Brain microvascular endothelial cell (primary cell): Measurements from ENCODE around the gene KRT36.

Source experiments
- DNase-seq: peaks from one replicate; pipeline ENCODE4 v3.0.0-alpha.2; 2020
- H3K27ac ChIP-seq: fragments of 250-450 bp; sonication (Bioruptor Pico); 2 replicates; pipeline ENCODE4 v1.5.1; 2020; ENCODE audit warnings: mild to moderate bottlenecking, moderate library complexity
- H3K27me3 ChIP-seq: fragments of 250-450 bp; sonication (Bioruptor Pico); replicated peaks from 2 replicates; pipeline ENCODE4 v1.5.1; 2020; ENCODE audit warnings: mild to moderate bottlenecking
- H3K36me3 ChIP-seq: fragments of 250-450 bp; sonication (Bioruptor Pico); replicated peaks from 2 replicates; pipeline ENCODE4 v1.5.1; 2020; ENCODE audit warnings: mild to moderate bottlenecking
- H3K4me3 ChIP-seq: 2 replicates; pipeline ENCODE4 v1.5.1; 2011; ENCODE audit warnings: low read depth, mild to moderate bottlenecking, control low read depth, low read length, moderate library complexity
- CTCF ChIP-seq: IDR thresholded peaks from 2 replicates; pipeline ENCODE4 v1.5.1; 2011; ENCODE audit warnings: low read depth, mild to moderate bottlenecking, moderate library complexity, low read length, control low read depth, inconsistent platforms; ENCODE audit errors: missing control alignments
- in situ Hi-C: cut with HindIII; loops from 2 replicates; pipeline ENCODE4 v1.10.0; 2017; ENCODE audit warnings: low sequenced_read_pairs, low pct_ligation_motif_present

Gene KRT36

GRCh38 chr17:41516147-41516829, 26.6 kb upstream of the KRT36 start:
- Histone ChIP-seq H3K27ac (no peak overlapping the region), H3K4me3 (no peak overlapping the region), H3K36me3 (no peaks in the 10 kb centered on the region), H3K27me3 (no peaks in the 10 kb centered on the region)
- in situ Hi-C loops, result no loop called here
- no peak for DNase-seq
- TF ChIP-seq CTCF, result no peak

DNA sequence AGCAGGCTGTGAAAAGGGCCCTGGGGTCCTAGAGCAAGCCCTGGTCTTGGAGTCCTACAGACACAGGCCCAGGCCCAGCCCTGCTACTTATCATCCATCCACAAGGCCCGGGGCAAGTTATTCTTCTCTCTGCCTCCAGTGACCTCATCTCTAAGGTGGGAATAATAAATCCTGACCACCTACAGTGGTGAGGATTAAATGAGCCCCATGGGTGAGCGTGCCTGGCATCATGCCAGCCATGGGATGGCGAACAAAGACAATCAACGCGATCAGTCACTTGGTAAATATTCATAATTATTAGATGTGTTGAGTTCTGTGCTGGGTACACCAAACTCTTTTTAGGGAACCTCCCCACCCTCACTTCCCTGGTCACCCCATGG, 23.4 kb upstream of the KRT36 start:
- Histone ChIP-seq H3K27me3 (no peaks in the 10 kb centered on the region), H3K4me3 (no peak overlapping the region), H3K27ac (no peak overlapping the region), H3K36me3 (no peaks in the 10 kb centered on the region)
- in situ Hi-C loops, result no loop called here
- no peak for DNase-seq
- TF ChIP-seq CTCF, result no peak

- TF ChIP-seq CTCF, result no peak
- no peaks in the 10 kb centered on the region for H3K27me3 ChIP-seq
- DNase-seq, result no peak
- H3K36me3 ChIP-seq, result no peaks in the 10 kb centered on the region
- no peak overlapping the region for H3K27ac ChIP-seq
- H3K4me3 ChIP-seq, result no peak overlapping the region
- in situ Hi-C loops, result no loop called here
Observed at GRCh38 chr17:41512546-41513167, 22.9 kb upstream of the KRT36 start.

DNA sequence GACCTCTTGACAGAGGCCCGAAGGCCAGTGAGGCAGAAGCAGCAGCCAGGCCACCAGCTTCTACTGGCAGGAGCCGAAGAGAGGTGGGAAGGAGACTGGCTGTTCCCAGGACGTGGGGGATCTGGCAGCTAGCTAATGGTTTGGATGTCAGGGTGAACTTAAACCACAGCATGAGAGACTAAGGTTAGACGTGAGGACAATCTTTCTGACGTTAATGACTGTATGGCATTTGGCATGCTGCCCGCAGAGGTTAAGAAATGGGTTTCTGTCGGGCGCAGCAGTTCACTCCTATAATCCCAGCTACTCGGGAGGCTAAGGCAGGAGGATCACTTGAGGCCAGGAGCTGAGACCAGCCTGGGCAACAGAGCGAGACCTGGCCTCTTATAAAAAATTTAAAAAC, 22.0 kb upstream of the KRT36 start:
- in situ Hi-C loops, result no loop called here
- Histone ChIP-seq H3K27ac (no peak overlapping the region), H3K27me3 (no peaks in the 10 kb centered on the region), H3K4me3 (no peak overlapping the region), H3K36me3 (no peaks in the 10 kb centered on the region)
- no peak for DNase-seq
- TF ChIP-seq CTCF, result no peak

GRCh38 chr17:41511116-41511515, 21.4 kb upstream of the KRT36 start:
- Histone ChIP-seq H3K36me3 (no peaks in the 10 kb centered on the region), H3K27ac (no peak overlapping the region), H3K4me3 (no peak overlapping the region), H3K27me3 (no peaks in the 10 kb centered on the region)
- in situ Hi-C loops, result no loop called here
- DNase-seq, result no peak
- no peak for TF ChIP-seq CTCF
